UCSD-AML1 (cell line): ENCODE measurements around the gene SRD5A1.

Experiments used
- DNase-seq: peaks from one replicate; lab custom pipeline; 2025; ENCODE audit not compliant: unreplicated experiment; lab: John Stamatoyannopoulos, UW

The SRD5A1 gene

DNA sequence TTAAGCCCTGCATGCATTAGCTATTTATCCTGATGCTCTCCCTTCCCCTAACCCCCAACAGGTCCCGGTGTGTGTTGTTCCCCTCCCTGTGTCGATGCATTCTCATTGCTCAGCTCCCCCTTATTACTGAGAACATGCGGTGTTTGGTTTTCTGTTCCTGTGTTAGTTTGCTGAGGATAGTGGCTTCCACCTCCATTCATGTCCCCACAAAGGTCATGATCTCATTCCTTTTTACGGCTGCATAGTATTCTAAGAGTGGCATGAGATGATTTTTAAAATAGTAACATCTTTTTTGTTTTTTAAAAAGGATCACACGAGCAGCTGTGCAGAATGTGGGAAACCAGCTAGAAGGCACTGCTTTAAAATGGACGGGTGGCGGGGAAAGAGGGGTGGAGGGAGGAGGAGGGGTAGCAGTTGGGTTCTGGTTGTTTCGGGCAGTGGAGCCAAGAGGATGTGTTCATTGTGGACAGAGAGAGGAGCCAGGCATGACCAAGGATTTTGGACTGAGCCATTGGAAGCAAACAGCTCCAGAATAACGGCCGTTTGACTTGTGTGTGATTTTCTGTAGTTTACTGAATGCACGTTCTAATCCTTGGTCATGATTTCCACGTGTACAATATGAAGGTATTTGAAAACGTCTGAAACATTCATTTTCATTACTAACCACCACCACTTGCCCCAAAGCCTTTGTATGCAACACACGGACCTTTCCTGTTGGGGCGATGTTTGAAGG, 78.3 kb downstream of the SRD5A1 start:
- DNase-seq = no peak

DNA sequence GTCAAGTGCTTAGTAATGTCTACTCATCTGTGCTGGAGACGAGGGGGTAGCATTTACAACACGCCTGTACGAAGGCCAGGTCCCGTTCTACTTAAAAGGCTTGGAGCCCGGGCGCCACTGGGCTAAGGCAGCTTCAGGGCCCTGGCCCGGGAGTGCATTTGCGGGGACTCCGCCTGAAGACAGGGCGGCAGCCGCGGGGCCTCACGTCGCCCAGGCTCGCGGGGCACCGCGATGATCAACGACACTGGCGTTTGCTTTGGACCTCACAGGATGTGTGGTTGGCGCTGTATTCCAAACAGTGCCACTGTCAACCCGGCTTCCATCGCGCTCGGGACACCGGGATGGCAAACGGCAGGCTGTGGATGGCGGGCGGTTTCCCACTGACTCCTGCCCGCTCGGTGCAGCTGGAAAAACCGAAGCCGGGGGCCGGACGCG, 78.9 kb downstream of the SRD5A1 start:
- peak; percentile 74 for DNase-seq

DNA sequence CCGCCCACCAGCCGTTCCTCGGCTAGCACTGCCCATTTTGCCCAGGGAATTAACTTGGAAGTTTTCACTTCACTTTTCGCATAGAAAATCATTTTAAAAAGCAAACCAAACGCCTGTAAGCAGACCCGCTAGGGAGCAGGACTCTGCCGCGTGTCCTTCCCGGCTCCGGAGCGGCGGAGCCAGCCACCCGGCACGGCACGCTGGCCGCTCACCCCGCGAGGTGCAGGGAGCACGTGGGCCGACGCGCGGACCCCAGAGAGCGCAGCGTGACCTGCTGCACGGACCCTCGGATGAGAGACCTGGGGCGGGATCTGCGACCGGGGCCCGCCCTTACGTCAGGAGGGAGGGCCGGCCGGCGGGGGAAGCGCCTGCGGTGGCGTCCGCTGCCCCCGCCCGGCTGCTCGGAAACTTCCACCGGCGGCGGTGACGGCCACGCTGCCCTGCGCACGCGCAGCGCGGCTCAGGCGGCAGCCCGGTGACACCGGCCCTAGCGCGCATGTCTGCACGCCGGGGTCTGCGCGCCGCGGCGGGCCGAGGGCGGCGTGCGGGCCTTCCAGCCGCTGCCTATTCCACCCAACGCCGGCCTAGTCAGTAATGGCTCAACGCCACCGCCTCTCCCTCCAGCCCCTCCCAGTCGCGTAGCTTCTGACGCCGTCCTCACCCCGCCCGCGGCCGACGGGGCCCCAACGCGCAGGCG, 79.5 kb downstream of the SRD5A1 start:
- DNase-seq = peak; percentile 98

DNA sequence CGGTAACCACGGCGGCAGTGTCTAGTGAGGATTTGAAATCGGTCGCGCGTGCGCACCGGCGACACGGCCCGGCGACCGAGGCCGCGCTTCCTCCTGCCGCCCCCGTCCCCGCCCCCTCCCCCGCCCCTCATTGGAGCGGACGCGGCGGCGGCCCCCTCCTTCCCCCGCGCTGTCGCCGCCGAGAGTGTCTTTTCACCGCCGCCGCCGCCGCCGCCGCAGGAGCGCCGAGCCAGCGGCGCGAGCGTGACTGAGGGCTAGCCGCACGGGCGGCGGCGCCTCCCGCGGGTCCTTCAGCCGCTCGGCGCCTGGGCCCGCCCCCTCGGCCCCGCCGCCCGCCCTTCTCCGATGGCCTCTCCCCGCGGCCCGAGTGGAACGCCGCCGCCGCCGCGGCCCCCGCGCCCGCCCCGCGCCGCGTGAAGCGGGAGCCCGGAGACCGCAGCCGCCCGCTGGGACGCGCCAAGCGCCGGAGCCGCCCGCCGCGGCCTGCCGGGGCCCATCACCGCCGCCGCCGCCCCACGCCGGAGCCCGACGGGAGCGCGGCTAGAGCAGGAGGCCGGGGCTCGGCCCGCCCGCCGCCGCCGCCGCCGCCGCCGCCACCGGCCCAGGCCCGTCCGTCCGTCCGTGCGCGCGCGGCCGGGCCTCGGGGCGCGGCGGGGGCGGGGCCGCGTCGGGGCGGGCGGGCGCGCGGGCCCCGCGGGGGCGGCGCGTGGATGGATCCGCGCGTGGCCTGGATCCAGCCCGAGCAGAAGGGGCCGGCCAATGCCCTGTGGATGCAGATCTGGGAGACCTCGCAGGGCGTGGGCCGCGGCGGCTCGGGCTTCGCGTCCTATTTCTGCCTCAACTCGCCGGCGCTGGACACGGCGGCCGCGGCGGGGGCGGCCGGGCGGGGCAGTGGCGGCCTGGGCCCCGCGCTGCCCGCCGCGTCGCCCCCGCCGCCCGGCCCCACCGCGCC, 80.3 kb downstream of the SRD5A1 start, which contains the start of gene TENT4A:
TENT4A (plus strand) TSS at position 159 of the 952 bp plus-strand sequence; CDS start at position 711, 552 bp downstream.
- no peak for DNase-seq

DNA sequence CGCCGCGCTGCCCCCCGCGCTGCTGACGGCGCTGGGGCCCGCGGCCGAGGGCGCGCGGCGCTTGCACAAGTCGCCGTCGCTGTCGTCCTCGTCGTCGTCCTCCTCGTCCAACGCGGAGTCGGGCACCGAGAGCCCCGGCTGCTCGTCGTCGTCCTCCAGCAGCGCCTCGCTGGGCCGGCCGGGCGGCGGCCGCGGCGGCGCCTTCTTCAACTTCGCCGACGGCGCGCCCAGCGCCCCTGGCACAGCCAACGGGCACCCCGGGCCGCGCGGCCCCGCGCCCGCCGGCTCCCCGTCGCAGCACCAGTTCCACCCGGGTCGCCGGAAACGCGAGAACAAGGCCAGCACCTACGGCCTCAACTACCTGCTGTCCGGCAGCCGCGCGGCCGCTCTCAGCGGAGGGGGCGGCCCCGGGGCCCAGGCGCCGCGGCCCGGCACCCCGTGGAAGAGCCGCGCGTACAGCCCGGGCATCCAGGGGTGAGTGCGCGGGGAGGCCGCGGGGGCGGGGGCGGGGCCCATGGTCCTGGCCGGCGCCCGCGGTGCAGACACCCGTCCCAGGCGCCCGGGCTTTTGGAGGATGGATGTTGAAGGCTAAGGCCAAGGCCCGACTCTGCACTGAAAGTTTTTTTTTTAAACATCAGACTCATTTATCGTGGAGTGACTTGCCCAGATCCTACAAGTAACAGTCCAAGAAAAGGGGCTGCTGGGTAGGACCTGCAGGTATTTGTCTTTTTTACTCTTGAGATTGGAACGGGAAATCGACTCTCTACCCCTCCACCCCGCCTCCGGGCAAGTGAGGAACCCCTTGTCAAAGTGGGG, 81.2 kb downstream of the SRD5A1 start:
- peak; percentile 43 for DNase-seq

DNA sequence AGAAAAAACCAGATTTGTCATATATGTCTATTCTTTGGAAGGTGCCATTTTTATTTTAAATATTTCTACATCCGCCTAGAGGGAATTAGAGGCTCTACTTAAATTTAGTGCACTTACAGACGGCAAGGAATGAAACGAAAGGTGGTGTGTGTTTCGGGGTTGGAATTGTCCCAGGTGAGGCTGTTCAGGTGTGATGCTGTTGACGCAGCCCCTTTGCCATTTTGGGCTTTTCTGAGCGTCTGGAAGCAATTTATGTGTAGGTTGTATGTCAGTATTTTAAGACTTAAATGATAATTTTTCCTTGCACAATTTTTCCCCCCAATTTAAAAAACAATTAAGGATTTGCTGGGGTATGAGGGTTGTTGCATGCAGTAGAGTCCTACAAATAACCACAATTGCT, 82.0 kb downstream of the SRD5A1 start:
- DNase-seq = no peak

DNA sequence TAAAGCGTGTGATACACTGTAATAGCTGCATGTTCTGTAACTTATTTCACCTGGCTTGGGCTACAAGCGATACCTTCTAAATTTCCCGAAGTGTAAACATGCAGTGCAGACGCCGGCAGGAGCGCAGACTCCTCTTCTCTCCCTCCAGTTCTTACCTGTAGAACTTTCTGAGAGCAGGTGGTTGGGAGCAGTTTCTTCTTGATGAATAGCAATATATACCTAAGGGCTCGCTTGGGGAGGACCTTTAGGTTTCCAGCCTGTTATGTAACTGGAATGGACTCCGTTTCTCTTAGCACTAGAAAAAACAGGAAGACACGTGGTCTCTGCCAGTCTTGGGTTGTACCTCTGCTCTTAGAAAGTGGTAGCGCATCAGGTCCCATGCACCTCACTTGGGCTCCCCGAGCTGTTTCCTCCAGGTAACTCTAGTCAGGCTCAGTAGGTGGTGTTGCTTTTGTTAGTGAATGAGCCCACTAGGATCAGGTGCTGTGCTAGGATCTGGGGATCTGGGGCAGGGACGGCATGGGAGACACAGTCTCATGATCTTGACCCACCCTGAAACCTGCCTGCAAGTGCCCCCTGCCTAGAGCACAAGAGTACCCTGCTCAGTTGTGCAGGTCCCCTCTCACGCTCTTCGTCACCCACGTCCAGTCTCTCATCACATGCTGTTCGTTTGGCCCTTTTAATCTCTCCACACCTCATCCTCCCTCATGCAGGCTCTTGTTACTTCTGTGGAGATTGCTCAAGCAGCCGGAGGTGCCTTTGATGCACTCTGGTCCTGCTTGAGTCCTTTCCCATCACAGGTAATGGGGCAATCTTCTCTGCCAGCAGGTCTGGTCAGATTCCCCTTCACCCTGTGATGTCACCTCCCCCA, 82.8 kb downstream of the SRD5A1 start:
- no peak for DNase-seq

DNA sequence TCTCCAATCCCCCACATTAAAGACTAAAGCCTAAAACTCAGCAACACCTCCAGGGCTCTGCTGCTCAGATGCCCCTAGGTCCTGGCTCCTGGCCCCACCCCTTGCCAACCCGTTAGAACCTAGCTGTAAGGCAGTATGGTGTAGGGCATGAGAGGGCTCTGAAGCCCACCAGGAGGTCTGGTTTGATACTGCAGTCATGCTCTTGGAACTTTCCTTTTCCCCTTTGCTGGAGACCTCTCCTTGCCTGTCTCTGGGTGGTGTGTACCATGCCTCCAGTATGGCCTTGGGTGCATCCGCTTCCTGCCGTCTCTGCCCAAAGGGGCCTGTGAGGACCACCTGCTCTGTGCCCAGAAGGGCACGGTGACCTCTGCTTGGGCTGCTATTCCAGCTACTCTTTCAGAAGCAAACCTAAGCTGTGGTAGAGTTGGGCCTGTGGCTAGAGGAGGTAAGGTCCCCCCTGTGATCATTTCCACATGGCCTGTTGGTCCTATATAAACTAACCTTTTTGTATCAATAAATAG, 83.4 kb downstream of the SRD5A1 start:
- DNase-seq = no peak

DNA sequence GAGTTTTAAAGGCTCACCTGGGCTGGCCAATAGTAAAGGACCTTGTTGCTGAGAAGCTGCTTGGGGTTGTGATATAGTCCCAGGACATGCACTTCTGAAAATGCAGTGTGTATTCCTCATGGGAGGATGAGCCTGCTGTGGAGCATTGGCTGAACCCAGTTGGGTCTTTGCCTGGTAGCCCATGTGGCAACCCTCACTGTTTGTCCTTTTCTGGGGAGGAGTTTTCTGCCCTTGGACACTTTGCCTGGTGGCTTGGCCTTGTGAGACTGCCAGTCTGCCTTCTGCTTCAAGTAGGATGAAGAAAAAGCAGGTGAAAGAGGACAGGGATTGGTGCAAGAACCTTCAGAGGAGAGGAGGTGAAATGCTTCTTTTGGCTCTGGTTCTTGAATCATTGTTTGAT, 84.0 kb downstream of the SRD5A1 start:
- no peak for DNase-seq

DNA sequence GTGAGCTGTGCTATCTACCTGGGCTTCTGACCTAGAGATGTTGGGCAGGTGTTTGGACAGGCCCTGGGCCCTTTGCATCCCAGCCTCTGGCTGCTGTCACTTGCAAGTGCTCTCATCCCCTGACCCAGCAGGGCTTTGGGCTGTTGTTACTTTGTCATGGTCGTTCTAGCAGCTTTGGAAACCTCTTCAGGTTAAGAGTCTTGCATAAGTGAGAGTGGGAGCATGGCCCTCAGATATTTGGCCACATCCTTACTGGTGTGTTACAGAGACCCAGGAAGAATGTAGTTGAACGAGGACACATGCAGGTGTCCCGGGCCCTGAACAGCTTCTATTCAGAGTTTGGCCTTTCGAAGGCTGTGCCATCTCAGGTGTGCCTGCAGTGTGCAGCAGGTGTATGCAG, 84.4 kb downstream of the SRD5A1 start:
- no peak for DNase-seq

DNA sequence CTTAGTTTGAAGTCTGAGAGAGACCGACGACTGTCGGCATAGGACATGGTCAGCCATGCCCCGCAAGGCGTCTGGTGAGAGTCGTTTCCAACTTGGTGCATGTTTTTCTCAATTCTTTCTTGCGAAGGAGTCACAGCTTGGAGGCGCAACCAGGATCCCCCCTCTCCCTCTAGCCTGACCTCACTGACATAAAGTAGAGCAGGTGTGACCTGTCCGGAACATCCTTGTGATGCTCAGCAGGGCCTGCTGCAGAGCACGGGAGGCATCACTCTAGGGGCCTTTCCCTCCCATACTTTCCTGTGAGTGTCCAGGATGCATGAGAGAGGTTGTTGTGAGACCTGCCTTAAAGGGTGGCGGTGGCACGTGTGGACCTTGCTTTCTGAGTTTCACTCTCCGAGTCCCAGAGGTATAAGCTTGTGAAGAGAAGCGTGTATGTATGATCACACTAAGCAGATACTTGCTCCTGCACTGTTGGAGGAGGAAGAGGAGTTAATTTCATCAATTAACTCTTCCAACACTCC, 85.0 kb downstream of the SRD5A1 start:
- no peak for DNase-seq

DNA sequence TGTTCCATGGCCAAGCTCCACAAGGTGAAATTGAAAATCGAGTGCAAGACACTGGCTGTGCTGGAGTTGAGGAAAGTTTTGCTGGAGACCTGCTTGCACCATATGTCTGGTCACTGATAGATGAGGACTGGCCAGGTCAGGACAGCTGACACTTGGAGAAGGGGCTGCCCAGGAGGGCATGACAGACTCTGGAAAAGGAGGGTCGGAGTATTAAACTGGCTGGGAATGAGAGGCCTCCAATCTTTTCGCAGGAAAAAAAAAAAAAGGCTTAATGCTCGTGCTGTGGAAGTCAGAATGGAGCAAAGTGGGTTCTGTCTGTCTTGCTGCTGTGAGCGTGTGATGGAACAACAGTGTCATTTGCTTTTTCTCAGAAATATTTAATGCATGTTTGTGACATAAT, 85.5 kb downstream of the SRD5A1 start:
- DNase-seq = no peak

DNA sequence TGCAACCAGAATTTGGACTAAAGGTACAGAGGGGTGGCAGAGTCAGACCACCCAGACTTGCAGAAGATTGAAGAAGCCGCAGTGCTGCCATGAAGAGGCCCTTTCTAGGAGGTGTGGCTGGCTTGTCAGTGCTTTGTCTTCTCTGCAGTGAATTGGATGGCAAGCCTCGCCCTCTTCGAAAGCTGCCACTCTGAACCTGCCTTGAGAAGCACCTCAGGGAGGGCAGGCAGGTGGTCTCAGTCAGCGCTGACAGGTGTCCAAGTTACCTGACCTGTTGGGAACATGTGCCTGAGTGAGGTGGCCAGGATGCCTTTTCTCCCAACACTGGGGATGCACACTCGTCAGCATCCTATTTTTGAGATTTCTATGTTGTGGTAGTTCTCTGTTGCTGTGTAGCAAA, 86.2 kb downstream of the SRD5A1 start:
- DNase-seq = no peak

DNA sequence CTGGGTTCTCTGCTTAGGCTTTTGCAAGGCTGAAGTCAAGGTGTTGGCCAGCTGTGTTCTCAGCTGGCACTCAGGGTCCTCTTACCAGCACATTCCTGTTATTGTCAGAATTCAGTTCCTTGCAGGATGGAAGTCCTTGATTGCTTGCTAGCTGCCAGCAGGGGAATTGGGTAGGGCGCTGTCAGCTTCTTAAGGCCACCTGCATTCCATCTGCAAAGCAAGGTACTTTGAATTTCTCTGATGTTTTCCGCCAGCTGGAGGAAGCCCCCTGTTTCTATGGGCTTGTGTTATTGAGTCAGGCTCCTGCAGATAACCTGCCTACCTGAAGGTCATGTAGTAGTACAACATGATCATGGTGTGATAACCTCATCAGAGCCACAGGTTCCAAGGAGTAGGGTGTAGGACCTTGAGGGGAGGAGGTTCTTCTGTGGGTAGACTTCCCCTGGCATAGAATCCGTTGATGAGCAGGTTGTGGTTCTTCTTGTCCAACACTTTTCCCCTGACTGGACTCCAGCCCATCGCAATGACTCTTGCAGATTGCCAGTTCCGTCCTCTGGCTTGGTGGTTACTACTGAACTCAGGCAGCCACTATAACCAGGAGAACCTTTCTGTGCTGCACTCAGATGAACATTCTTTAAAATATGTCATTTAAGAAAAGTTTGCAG, 86.8 kb downstream of the SRD5A1 start:
- no peak for DNase-seq

DNA sequence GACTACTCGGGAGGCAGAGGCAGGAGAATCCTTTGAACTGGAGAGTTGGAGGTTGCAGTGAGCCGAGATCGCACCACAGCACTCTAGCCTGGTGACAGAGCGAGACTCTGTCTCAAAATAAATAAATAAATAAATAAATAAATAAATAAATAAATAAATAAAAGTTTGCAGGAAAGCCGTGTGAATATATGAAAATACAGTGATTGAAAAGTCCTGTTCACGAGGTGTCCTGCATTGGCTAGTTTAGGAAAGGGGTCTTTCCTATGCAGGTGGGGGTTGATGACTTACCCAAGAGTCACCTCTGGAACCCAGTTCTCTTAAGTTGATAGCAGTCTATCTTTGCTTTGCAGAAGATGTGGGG, 87.3 kb downstream of the SRD5A1 start:
- DNase-seq = no peak

DNA sequence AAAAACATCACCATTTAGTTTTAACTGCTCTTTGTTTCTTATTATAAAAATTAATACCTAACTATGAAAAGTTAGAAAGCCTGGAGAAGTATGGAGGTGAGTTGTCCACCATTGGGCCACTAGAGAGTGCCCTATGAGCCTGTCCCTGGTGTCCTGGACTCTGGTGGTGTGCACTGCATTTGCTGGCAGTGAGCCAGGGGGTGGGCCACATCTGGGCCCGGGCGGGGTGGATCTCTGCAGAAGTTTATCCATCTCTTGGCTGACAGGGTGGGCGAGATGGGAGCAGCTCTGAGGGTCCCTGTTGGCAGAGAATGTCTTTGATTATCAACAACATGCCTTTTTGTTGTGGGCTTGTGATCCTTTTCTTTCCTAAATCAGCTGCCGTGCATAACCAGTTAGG, 88.2 kb downstream of the SRD5A1 start:
- DNase-seq = peak; percentile 29

DNA sequence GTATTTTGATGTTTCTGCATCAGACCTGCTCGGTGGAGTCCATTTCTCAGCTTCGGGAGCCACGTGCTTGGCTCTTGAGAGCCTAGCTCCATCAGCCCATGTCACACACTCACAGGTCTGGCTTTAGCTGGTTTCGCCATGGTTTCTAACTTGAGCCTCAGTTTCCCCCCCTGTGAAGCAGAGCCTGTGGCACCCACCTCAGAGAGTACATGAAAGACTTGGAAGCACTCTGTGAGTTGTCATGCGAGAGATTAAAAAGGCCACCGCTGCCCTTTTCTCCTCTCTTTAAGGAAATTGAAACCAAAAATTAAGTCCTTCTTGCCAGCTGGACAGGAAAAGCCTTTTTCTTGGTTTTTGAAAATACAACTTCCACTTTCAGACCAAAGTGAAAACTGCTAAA, 88.8 kb downstream of the SRD5A1 start:
- peak; percentile 29 for DNase-seq

DNA sequence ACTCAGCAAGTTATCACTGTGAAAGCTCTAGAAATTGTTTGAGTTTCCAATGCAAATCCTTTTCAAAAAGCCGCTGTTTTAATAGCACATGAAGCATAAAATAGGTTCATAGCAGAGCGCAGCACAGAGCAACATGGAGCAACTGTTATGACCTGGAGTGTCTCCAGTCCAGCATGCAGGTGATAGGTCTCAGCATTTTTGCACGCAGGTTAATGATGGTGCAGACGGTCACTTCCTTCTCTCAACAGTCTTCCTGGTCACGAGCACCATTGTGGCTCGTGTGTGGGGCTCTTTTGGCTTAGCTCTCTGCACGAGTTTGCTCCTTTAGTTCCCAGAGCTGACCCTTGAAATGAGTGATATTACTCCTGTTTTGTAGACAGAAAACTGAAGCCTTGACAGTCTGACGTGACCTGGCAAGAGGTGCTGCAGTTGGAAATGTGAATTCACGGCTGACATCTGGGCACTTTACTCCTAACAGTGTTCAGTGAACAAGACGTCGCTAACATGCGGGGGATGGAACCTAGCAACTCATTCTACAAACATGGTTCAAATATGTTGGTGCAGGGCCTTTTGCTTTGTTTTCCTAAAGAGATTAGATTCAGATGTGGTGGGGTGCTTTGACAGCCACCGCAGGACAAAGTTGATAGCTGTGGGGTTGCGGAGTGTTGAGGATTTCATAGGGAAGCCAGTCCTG, 90.0 kb downstream of the SRD5A1 start:
- no peak for DNase-seq
